ENCODE data around the gene DKC1.

Gene DKC1

GRCh38 chrX:154762537-154763296, at the start of gene DKC1:
TSS of gene DKC1 (plus strand) at chrX:154762864. CDS start at chrX:154762966, 102 bp downstream.
- peak; percentile 96 for DNase-seq (ENCODE audit: low spot score)

- peak; percentile 54 for DNase-seq (ENCODE audit: low spot score)
These were observed 47.7 kb upstream of the DKC1 start for GRCh38 chrX:154714925-154715324.

- DNase-seq (ENCODE audit: low spot score) = no peak
These were observed 46.8 kb upstream of the DKC1 start for GRCh38 chrX:154715825-154716224.

GRCh38 chrX:154717824-154718223, 44.8 kb upstream of the DKC1 start:
- peak; percentile 17 for DNase-seq (ENCODE audit: low spot score)

- DNase-seq (ENCODE audit: low spot score) = no peak
These were observed 44.0 kb upstream of the DKC1 start for GRCh38 chrX:154718616-154719015.

GRCh38 chrX:154719132-154719675, 43.5 kb upstream of the DKC1 start:
- DNase-seq (ENCODE audit: low spot score) = peak; percentile 70

- DNase-seq (ENCODE audit: low spot score) = no peak
These were observed 42.6 kb upstream of the DKC1 start for GRCh38 chrX:154720067-154720466.

GRCh38 chrX:154721155-154721554, 41.5 kb upstream of the DKC1 start:
- DNase-seq (ENCODE audit: low spot score) = no peak

GRCh38 chrX:154724993-154725756, 37.5 kb upstream of the DKC1 start:
- DNase-seq (ENCODE audit: low spot score) = no peak

- peak; percentile 56 for DNase-seq (ENCODE audit: low spot score)
These were observed 35.2 kb upstream of the DKC1 start for GRCh38 chrX:154727418-154727817.

- peak; percentile 74 for DNase-seq (ENCODE audit: low spot score)
These were observed 34.8 kb upstream of the DKC1 start for GRCh38 chrX:154727871-154728270.

GRCh38 chrX:154728431-154729190, 34.1 kb upstream of the DKC1 start:
- DNase-seq (ENCODE audit: low spot score) = no peak

- peak; percentile 40 for DNase-seq (ENCODE audit: low spot score)
These were observed 33.2 kb upstream of the DKC1 start for GRCh38 chrX:154729439-154729838.

GRCh38 chrX:154730253-154730891, 32.3 kb upstream of the DKC1 start:
- DNase-seq (ENCODE audit: low spot score) = peak; percentile 45

GRCh38 chrX:154731184-154731583, 31.5 kb upstream of the DKC1 start:
- DNase-seq (ENCODE audit: low spot score) = no peak

- DNase-seq (ENCODE audit: low spot score) = peak; percentile 25
These were observed 30.8 kb upstream of the DKC1 start for GRCh38 chrX:154731881-154732280.

GRCh38 chrX:154732421-154733065, 30.1 kb upstream of the DKC1 start:
- DNase-seq (ENCODE audit: low spot score) = peak; percentile 47

- peak; percentile 33 for DNase-seq (ENCODE audit: low spot score)
These were observed 29.6 kb upstream of the DKC1 start for GRCh38 chrX:154733066-154733425.

GRCh38 chrX:154734061-154734781, 28.4 kb upstream of the DKC1 start:
- DNase-seq (ENCODE audit: low spot score) = peak; percentile 9

GRCh38 chrX:154735695-154736393, 26.8 kb upstream of the DKC1 start:
- peak; percentile 77 for DNase-seq (ENCODE audit: low spot score)
